Sigmoid colon (tissue), 4 donors: ENCODE data around the gene ACP2.

ENCODE experiments used
- EP300 ChIP-seq, 4 donors: sonication (generic); formaldehyde crosslinking; IDR thresholded peaks; one replicate each; pipeline ENCODE4 v1.6.1; 2017; ENCODE audit warnings: antibody characterized with exemption in 4 of 4
- POLR2A ChIP-seq, 2 donors: fragments of 450-650 bp; IDR thresholded peaks; one replicate each; pipeline ENCODE4 v1.6.1; 2016; ENCODE audit warnings: antibody characterized with exemption in 2 of 2, mild to moderate bottlenecking in 2 of 2, moderate library complexity in 2 of 2
- POLR2AphosphoS5 ChIP-seq, 4 donors: sonication (generic); formaldehyde crosslinking; IDR thresholded peaks; one replicate each; pipeline ENCODE4 v1.6.1; 2017; ENCODE audit warnings: antibody characterized with exemption in 4 of 4
- TF ChIP-seq, protein P1 (sequence below), 4 experiments: fragments of 450-650 bp in 3 of 4; fragments of 200-600 bp in 1 of 4; IDR thresholded peaks; one replicate each; pipeline ENCODE4 v1.5.1; 2016 to 2019; ENCODE audit warnings: antibody characterized with exemption in 4 of 4, mild to moderate bottlenecking in 3 of 4, moderate library complexity in 2 of 4

DNA sequence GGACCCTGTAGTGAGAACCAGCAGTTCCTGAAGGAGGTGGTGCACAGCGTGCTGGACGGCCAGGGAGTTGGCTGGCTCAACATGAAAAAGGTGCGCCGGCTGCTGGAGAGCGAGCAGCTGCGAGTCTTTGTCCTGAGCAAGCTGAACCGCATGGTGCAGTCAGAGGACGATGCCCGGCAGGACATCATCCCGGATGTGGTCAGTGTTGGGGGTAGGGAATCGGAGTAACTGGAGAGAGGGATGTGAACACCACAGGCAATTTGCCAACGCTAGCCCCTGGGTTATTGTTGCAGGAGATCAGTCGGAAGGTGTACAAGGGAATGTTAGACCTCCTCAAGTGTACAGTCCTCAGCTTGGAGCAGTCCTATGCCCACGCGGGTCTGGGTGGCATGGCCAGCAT, 41.2 kb upstream of the ACP2 start:
- TF ChIP-seq, protein P1, sequence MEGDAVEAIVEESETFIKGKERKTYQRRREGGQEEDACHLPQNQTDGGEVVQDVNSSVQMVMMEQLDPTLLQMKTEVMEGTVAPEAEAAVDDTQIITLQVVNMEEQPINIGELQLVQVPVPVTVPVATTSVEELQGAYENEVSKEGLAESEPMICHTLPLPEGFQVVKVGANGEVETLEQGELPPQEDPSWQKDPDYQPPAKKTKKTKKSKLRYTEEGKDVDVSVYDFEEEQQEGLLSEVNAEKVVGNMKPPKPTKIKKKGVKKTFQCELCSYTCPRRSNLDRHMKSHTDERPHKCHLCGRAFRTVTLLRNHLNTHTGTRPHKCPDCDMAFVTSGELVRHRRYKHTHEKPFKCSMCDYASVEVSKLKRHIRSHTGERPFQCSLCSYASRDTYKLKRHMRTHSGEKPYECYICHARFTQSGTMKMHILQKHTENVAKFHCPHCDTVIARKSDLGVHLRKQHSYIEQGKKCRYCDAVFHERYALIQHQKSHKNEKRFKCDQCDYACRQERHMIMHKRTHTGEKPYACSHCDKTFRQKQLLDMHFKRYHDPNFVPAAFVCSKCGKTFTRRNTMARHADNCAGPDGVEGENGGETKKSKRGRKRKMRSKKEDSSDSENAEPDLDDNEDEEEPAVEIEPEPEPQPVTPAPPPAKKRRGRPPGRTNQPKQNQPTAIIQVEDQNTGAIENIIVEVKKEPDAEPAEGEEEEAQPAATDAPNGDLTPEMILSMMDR (IDR thresholded peaks at IDR 0.05), result no peak
- TF ChIP-seq POLR2AphosphoS5 (IDR thresholded peaks at IDR 0.05) (no peak), POLR2A (IDR thresholded peaks at IDR 0.05) (no peak), EP300 (IDR thresholded peaks at IDR 0.05) (no peak)
